Astrocyte of the spinal cord (primary cell): ENCODE data around the gene SLC7A9.
"Not testable (repeated sequence)": the region's sequence is repeated elsewhere in the genome, so short reads cannot be mapped to it uniquely, and the experiment has no call there.

Experiments used
- DNase-seq: peaks from one replicate; pipeline ENCODE4 v3.0.0; 2011; ENCODE audit warnings: low read depth, low spot score
- H3K4me3 ChIP-seq: 2 replicates; pipeline ENCODE4 v1.5.1; 2011; ENCODE audit warnings: low read depth, mild to moderate bottlenecking, low read length, moderate library complexity
- CTCF ChIP-seq: IDR thresholded peaks from 2 replicates; pipeline ENCODE4 v1.5.1; 2012; ENCODE audit warnings: low read depth, mild to moderate bottlenecking, low read length, inconsistent platforms
- in situ Hi-C: cut with HindIII; loops from 2 replicates; pipeline ENCODE4 v1.10.0; 2017; ENCODE audit warnings: low sequenced_read_pairs

SLC7A9 gene

GRCh38 chr19:32852216-32852615 lies 17.4 kb downstream of the SLC7A9 start:
- H3K4me3 ChIP-seq: no peak overlapping the region
- DNase-seq: no peak
- in situ Hi-C loops: no loop called here
- TF ChIP-seq CTCF: no peak

GRCh38 chr19:32848035-32848434 lies 21.5 kb downstream of the SLC7A9 start:
- DNase-seq, in situ Hi-C loops, H3K4me3 ChIP-seq: not testable (repeated sequence)

- in situ Hi-C loops: no loop called here
- no peak for TF ChIP-seq CTCF
- DNase-seq: no peak
- no peak overlapping the region for H3K4me3 ChIP-seq
Measured at GRCh38 chr19:32843716-32844245, 25.8 kb downstream of the SLC7A9 start.

- no peak for DNase-seq
- no peak overlapping the region for H3K4me3 ChIP-seq
- TF ChIP-seq CTCF: no peak
- in situ Hi-C loops: no loop called here
Measured at GRCh38 chr19:32842061-32842460, 27.5 kb downstream of the SLC7A9 start.

GRCh38 chr19:32837531-32837930 lies 32.0 kb downstream of the SLC7A9 start:
- DNase-seq: no peak
- no peak overlapping the region for H3K4me3 ChIP-seq
- TF ChIP-seq CTCF: no peak
- in situ Hi-C loops: no loop called here

GRCh38 chr19:32833388-32833787 lies 36.2 kb downstream of the SLC7A9 start:
- in situ Hi-C loops, DNase-seq, H3K4me3 ChIP-seq: not testable (repeated sequence)

GRCh38 chr19:32832825-32833224 lies 36.7 kb downstream of the SLC7A9 start:
- H3K4me3 ChIP-seq, in situ Hi-C loops, DNase-seq: not testable (repeated sequence)

- in situ Hi-C loops, DNase-seq, H3K4me3 ChIP-seq: not testable (repeated sequence)
Measured at GRCh38 chr19:32832094-32832493, 37.5 kb downstream of the SLC7A9 start.

- no peak for DNase-seq
- H3K4me3 ChIP-seq: no peak overlapping the region
- in situ Hi-C loops: no loop called here
- TF ChIP-seq CTCF: no peak
Measured at GRCh38 chr19:32831611-32832010, 38.0 kb downstream of the SLC7A9 start.
